GM19463 (cell line): ENCODE measurements around the gene RPS8.
"Not testable (repeated sequence)": the region's sequence is repeated elsewhere in the genome, so short reads cannot be mapped to it uniquely, and the experiment has no call there.

Experiments
- ATAC-seq: cut with Tn5 transposase; IDR thresholded peaks from one replicate; pipeline ENCODE4 v1.9.1; 2021; ENCODE audit warnings: mild to moderate bottlenecking, moderate library complexity; ENCODE audit not compliant: unreplicated experiment

RPS8 gene

DNA sequence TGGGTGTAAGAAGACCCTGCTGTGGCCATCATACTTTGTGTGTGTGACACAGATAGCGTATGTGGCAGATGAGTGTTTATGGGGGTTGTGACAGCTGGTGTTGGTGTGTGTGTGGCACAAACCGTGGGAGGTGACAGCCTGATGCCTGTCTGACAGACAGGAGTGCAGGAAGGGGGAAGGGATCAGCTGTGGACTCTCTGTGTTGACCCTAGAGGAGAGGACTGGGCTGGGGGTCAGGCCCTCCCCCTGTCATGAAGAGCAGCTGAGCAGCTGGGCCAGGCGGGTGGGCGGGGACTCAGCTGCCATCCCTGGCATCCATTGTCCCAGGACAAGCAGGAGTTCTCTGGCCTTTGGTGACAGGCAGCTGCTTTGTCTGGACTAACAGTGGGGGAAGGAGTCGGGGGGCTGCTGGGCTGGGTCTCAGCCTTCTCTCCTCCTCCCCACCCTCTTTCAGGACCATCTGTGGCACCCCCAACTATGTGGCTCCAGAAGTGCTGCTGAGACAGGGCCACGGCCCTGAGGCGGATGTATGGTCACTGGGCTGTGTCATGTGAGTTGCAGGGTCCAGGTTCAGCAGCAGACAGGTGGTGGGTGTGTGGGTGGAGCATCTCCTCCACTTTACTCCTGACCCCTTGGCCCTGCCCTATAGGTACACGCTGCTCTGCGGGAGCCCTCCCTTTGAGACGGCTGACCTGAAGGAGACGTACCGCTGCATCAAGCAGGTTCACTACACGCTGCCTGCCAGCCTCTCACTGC lies 27.1 kb downstream of the RPS8 start:
- ATAC-seq = no peak

DNA sequence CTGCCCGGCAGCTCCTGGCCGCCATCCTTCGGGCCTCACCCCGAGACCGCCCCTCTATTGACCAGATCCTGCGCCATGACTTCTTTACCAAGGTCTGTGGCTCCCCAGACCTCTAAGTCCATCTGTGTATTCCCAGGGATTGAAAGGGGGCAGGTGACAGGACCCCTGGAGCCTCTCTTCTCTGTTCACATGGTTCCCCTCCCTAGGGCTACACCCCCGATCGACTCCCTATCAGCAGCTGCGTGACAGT lies 27.6 kb downstream of the RPS8 start:
- ATAC-seq = no peak

DNA sequence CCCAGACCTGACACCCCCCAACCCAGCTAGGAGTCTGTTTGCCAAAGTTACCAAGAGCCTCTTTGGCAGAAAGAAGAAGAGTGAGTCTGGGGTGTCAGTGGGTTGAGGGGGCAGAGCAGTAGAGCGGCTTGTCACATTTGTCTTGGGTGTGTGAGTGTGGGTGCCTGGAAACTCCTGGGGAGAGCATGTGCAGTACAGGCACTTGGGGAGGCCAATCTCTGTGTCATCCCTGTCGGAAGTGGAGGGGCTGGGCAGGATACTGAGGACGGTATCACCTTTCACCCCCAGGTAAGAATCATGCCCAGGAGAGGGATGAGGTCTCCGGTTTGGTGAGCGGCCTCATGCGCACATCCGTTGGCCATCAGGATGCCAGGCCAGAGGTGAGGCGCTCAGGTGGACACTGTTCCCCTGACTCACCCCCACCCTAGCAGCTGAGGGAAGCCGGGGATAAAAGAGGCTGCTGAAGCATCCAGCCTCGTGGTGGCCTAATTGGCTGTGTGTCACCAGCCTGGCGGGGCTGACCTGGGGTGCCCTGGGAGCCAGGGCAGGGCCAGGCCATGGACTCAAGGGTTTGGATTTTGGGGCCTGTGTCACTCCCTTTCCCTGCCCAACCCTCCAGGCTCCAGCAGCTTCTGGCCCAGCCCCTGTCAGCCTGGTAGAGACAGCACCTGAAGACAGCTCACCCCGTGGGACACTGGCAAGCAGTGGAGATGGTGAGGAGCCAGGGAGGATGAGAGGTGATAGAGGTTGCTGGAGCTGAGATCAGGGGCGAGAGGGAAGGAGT lies 28.2 kb downstream of the RPS8 start:
- no peak for ATAC-seq

DNA sequence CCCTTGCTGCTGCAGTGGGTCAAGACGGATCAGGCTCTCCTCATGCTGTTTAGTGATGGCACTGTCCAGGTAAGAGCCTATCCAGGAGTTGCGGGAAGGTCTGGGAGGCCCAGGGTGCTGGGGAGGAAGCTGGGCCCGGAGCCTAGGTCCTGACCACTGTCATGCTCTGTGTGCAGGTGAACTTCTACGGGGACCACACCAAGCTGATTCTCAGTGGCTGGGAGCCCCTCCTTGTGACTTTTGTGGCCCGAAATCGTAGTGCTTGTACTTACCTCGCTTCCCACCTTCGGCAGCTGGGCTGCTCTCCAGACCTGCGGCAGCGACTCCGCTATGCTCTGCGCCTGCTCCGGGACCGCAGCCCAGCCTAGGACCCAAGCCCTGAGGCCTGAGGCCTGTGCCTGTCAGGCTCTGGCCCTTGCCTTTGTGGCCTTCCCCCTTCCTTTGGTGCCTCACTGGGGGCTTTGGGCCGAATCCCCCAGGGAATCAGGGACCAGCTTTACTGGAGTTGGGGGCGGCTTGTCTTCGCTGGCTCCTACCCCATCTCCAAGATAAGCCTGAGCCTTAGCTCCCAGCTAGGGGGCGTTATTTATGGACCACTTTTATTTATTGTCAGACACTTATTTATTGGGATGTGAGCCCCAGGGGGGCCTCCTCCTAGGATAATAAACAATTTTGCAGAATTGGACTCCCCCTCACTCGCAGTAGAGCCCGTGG lies 30.1 kb downstream of the RPS8 start:
- ATAC-seq = no peak

DNA sequence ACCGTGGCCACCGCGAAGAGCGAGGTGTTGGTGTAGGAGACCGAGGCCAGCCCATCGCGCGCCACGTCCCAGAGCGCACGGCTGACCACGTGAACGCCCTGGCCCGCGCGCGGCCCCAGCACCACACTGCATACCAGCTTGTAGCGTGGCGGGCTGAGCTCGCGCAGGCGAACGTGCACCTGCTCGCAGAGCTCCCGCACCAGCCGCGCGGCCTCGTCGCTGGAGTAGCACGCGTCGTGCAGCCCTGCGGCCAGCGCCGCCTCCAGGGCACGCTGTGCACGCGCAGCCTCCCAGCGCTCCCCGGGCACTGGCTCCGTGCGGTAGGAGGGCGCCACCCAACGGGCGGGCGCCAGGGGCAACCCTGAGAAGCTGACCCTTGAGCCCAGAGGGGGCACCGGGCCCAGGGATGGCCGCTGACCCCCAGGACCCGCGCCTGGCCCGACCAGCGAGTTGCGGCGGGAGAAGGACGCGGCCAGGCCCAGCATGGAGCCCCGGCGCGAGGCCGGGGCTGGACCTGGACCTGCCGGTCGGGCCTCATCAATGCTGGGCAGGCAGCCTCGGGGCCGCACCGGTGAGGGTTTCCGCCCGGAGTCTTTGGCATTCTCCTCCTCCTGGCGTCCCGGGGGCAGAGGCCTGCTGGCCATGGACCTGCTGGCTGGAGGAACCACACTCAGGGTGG lies 30.8 kb downstream of the RPS8 start:
- ATAC-seq = no peak

DNA sequence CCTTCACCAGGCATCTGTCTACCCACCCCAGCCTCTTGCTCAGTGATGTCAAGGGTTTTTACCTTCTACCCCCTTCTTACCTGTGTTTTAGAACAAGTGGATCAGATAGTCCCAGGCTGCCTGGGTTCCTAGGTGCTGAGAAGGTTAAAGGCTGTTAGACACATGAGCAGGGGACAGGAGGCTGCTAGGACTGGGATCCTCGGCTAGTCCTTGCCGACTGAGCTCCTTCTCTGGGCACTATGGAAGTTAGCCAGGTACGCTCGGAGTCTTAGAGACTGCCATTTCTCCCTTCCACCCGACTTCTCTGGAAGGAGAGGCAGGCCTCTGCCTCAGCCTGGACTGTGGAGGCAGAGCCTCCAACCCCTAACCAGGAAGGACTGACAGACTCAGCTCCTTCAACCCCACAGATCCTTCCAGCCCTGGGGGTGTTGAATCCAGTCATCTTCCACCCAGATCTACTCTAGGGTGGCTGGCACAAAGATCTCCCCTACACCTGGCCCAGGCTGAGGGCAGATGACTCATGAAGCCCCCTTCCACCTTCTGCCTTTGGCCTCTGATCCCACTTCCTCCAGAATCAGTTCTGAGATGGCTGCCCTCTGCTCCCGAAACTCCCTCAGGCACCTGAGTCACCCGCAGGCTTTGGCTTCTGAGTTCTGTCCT lies 31.5 kb downstream of the RPS8 start, which contains the start of gene DYNLT4:
DYNLT4 (minus strand) TSS at position 648 of the 660 bp plus-strand sequence. CDS start 683 bp downstream, outside the sequence.
- no peak for ATAC-seq

DNA sequence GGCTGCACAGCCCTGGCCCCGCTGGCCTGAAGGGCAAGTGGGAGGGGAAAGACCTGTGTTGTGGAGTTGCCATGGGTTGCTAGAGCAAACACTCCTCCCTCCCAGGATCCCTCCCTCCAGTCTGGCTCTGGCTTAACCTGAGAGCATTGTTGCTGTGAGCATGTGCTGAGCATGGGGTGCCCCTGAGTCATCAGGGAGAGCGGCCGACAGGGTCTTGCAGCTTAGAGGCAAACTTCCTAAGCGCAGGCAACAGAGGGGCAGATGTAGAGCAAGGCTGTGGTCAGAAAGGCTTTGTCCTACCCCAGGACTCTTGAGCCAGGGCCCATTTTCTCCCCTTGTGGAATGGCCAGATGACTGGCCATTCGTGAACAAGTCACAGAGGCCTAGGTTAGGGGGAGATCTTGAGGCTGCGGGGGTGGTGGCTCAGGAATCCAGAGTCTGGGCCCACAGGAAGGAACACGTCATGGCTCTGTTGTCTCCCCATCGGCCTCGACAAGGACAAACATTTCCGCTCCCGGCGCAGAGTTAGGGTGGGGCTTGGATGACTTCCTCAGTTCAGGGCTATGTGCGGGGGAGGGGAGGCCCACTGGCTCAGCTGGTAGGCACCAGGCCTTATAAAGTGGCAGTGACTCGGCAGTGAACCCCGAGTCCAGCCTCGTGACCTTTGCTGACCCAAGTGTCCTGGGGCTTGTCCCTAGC lies 32.2 kb downstream of the RPS8 start:
- peak; percentile 34 for ATAC-seq

DNA sequence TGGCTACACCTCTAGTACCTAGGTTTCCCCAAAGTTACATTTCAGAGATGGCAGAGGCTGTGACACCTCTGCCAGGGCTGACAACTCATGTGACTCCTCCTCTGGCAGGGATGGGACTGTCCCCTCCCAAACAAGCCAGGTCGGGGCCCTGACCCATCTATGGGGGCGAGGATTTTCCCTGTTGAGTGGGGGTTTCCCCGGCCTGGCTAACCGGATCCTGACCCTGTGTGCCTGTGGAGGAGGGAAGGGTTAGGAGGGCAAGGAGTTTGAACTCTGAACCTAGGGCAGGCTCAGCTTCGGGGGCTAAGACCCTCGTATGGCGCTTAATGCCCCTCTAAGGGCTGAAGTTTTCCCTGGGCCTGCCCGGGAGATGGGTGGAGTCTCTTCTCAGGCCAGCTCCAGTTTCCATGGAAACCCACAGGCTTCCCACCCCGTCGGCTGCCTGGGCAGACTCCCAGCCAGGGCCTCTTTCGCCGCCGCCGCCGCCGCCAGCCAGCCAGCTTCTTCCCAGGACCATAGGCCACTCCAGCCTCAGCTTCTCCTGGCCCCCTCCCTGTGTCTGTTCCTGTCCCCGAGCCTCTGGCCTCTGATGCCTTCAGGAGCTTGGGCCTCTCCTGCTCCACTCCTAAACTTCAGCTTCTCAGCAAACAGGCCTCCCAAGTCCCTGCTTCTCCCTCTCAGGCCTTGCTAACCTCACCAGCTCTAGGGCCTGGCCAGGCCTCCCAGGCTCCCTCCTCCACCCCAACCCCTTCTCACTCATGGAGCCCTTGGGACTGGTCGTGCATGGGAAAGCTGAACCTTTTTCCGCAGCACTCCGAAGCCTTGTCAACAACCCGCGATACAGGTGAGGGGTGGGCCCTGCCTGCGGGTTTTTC lies 33.0 kb downstream of the RPS8 start, which contains the start of gene BTBD19:
BTBD19 (plus strand) TSS at position 461 of the 875 bp plus-strand sequence; CDS start at position 759, 298 bp downstream.
- peak; percentile 26 for ATAC-seq

DNA sequence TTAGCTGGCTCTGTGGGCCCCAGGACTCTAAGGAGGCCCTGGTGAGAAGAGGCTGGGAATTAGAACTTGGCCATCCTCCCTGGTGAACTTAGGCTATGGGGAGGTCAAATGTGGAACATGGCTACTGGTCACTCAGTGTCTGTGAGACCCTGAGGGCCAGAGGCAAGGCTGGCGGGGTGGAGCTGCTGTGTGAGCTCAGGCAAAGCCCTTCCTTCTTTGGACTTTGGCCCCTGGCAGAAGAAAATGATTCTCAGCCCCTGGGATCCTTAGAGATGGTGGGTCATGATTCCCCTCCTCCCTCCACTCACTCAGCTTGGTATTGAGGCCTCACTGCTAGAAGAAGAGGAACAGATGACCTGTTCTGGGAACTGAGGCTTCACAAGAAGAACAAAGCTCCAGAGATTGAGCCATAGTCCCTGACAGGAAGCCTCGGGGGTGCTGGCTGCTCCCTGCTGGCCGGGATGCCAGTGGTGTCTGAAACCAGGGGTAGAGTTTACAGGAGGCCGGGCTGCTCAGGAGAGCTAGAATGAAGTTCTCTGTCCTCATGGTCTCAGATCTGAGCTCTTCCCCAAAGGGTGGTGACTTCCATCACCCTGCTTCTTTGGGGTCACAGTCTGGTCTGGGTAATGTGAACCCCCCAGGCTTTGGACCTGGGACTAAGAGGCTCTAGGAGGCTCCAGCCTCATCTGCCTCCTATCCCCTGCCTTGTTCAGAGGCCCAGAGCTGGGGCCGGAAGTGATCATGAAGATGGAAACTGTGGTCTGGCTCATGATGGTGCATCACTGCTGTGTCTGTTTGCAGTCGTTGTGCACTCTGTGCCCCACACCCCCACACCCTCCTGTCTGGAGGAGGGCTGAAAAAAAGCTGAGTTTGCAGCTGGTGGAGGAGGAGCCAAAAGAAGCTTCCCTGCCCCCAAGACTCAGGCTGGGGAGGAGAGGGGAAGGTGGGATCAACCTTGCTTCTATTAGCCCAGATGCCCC lies 33.9 kb downstream of the RPS8 start:
- ATAC-seq = peak; percentile 46

DNA sequence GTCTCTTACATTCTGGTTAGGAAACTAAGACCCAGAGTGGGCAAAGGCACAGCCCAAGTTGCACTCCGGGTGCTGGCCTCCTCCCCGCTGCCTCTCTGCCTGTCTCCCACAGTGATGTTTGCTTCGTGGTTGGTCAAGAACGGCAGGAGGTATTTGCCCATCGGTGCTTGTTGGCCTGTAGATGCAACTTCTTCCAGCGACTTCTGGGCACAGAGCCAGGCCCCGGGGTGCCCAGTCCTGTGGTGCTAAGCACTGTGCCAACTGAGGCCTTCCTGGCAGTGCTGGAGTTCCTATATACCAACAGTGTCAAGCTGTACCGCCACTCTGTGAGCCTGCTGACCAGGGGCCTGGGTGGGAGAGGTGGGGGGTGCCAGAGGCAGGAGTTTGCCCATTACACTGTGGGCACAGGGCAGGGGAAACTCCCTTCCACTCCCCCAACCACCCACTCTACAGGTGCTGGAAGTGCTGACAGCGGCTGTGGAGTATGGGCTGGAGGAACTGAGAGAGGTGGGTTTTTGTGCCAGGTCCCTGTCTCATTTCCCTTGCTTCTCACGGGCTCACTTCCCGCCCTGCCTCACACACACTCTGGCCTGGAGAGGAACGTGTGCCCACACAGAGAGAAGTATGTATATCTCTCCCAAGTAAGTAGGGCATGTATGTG lies 34.9 kb downstream of the RPS8 start:
- ATAC-seq = no peak

DNA sequence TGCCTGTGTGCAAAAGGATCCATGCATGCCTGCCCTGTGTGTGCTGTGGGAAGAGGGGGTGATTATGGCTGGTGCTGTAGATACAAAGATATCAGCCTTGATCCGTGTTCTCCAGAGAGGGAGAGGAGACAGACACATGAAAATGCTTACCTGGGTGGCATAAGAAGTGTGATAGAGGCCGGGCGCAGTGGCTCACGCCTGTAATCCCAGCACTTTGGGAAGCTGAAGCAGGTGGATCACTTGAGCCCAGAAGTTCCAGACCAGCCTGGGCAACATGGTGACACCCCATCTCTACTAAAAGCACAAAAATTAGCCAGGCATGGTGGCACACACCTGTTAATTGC lies 35.4 kb downstream of the RPS8 start:
- not testable (repeated sequence) for ATAC-seq

DNA sequence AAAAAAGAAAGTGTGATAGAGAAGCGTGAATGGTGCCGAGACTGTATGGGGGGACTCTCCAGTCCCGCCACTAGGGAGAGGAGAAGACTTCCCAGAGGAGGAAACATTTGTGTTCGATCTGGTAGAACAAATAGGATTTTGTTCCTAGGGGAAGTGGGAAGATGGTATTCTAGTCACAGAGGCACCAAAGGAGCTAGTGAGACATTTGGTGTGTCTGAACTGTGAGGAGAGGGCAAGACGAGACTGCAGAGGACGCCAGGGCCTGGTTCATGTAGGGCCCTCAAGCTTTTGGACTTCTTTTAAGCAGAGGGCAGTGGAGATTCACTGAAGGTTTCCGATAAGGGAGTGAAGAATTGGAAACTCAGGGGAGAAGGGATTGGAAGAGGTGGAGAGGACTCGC lies 35.9 kb downstream of the RPS8 start:
- ATAC-seq = no peak

DNA sequence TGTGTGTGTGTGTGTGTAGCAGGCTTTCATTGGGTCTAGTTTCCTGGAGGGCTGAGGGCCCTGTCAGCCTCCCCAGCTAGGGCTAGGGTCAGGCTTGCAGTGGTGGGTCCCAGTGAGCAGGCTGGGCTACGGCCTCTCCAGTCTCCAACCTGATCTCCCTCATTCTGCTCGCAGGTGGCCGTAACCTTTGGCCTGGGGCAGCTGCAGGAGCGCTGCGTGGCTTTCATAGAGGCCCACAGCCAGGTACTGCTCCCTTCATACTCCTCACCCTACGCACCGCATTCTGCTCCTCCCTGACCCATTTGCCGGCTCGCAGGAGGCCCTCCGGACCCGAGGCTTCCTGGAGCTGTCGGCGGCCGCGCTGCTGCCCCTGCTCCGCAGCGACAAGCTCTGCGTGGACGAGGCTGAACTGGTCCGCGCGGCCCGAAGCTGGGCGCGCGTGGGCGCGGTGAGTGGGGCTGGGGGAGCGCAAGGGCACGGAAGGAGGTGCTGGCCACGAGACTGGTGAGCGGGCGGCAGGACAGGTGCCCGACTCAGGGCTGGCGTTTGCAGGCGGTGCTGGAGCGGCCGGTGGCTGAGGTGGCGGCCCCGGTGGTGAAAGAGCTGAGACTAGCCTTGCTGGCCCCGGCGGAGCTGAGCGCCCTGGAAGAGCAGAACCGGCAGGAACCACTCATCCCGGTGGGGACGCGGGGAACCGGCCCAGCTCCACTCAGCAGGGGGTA lies 37.6 kb downstream of the RPS8 start:
- ATAC-seq = no peak

DNA sequence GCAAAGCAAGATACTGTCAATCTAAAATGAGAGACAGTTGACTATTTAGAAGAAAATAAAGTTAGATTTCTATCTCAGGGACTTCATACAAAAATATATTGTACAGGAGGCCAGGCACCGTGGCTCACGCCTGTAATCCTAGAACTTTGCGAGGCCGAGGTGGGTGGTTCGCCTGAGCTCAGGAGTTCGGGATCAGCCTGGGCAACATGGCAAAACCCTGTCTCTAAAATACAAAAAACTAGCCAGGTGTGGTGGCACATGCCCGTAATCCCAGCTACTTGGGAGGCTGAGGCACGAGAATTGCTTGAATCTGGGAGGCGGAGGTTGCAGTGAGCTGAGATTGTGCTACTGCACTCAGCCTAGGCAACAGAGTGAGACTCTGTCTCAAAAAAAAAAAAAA lies 40.6 kb downstream of the RPS8 start:
- ATAC-seq = not testable (repeated sequence)

DNA sequence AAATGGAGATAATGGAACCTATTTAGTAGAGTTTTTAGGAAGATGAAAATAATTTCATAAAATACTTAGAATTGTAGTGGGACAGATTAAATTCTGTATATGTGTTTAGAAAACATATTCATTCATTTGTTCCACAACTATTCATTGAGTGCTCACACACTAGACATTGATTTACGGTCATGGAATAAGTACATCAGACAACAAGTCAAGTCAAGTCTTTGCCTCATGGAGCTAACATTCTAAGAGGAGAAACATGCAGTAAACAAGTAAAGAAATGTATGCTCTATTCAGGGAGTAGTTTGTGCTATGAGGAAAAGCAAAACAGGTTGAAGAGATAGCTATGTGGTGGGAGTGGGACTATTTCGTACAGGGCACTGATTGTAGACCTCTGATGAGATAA lies 42.0 kb downstream of the RPS8 start:
- no peak for ATAC-seq

DNA sequence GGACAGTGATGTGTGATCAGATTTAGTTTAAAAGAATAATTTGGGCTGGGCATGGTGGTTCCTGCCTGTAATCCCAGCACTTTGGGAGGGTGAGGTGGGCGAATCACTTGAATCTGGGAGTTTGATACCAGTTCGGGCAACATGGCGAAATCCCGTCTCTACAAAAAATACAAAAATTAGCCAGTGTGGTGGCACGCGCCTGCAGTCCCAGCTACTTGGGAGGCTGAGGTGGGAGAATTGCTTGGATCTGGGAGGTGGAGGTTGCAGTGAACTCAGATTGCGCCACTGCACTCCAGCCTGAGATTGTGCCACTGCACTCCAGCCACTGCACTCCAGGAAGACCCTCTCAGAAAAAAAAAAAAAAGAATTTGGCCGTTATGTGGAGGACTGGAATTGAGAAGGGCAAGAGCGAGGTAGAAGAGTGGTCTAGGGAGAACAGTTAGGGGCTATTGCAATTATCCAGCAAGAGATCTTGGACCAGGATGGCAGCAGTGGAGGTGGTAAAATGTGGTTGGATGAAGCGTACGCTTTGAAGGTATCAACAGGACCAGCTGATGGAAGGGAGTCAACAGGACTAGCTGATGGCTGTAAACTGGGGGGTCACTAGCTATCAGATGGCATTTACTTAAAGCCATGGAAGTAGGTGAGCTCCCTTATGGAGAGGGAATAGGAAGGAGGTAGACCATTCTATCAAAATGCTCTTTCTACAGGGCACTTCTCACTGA lies 42.6 kb downstream of the RPS8 start:
- ATAC-seq = no peak
